ENCODE measurements around the gene CASQ2.

The CASQ2 gene

GRCh38 chr1:115665319-115666096, 103.0 kb downstream of the CASQ2 start:
- no peak for DNase-seq

GRCh38 chr1:115661157-115661556, 107.4 kb downstream of the CASQ2 start:
- no peak for DNase-seq

- DNase-seq: no peak
Observed at GRCh38 chr1:115660151-115660550, 108.4 kb downstream of the CASQ2 start.

- DNase-seq: no peak
Observed at GRCh38 chr1:115658646-115659045, 109.9 kb downstream of the CASQ2 start.

- DNase-seq: no peak
Observed at GRCh38 chr1:115656461-115657077, 111.9 kb downstream of the CASQ2 start.

GRCh38 chr1:115655916-115656315, 112.6 kb downstream of the CASQ2 start:
- DNase-seq: no peak

- no peak for DNase-seq
Observed at GRCh38 chr1:115655306-115655663, 113.2 kb downstream of the CASQ2 start.

GRCh38 chr1:115654663-115655305, 113.7 kb downstream of the CASQ2 start:
- DNase-seq: peak in 2 of 56 donors; percentile 2 to 17

GRCh38 chr1:115654125-115654524, 114.4 kb downstream of the CASQ2 start:
- DNase-seq: no peak

GRCh38 chr1:115652236-115652788, 116.2 kb downstream of the CASQ2 start:
- no peak for DNase-seq

GRCh38 chr1:115651391-115651790, 117.1 kb downstream of the CASQ2 start:
- no peak for DNase-seq

- no peak for DNase-seq
Observed at GRCh38 chr1:115650961-115651360, 117.6 kb downstream of the CASQ2 start.

All from nucleus accumbens (tissue), 56 donors.